Superior temporal gyrus (tissue), 1 donor: ENCODE measurements around the gene IPO9.

ENCODE experiments used
- DNase-seq: peaks from one replicate; pipeline ENCODE4 v3.0.0-alpha.2; 2016; ENCODE audit errors: extremely low spot score

IPO9 gene

GRCh38 chr1:201828820-201829774 is at the start of gene IPO9:
Gene IPO9, plus strand, starts transcription at chr1:201829157. Its CDS starts 53 bp downstream, at chr1:201829210.
- DNase-seq: peak; percentile 95

GRCh38 chr1:201779351-201779880 is 49.5 kb upstream of the IPO9 start:
- DNase-seq: no peak

GRCh38 chr1:201780952-201781351 is 48.0 kb upstream of the IPO9 start:
- no peak for DNase-seq

DNA sequence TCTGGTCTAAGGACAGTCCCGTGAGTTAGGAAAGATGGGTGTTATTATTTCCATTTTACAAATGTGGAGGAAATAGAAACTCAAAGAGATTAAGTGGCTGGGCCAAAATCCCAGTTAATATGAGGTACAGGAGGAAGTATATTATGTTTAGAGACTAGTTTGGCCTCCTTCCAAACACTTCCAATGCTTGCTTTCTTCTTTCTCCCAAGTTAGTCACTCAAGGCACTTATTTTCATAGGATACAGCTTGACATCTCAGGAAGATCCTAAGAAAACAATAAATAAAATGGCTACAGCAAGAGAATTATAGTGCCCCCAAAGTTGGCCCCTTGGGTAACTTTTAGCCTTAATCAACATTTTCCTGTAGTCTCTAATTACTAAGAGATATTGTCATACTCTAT is 47.5 kb upstream of the IPO9 start:
- no peak for DNase-seq

DNA sequence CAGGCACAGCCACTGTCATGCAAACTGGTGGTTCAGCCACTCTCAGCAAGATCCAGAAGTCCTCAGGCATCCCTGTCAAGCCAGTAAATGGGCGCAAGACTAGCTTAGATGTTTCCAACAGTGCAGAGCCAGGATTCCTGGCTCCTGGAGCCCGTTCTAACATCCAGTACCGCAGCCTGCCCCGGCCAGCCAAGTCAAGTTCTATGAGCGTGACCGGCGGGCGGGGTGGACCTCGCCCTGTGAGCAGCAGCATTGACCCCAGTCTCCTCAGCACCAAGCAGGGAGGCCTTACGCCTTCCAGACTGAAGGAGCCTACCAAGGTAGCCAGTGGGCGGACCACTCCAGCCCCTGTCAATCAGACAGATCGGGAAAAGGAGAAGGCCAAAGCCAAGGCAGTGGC is 46.6 kb upstream of the IPO9 start:
- DNase-seq: no peak

DNA sequence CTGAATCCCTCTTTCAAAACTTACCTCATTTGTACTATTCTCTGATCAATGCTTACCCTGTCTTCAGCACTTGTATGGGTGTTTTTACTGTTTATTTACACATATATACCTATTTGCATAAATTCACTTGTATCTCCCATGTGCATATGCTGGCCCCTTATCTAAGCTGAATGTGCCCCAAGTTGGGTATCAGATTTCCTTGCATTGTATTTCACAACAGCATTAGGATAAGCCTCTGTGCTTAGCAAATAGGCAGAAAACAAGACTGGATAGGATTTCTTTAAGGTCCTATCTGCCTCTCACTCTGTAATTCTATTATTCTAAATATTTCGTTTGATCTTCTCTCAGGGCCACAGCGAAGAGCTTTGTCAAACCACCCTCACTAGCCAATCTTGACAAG is 45.9 kb upstream of the IPO9 start:
- no peak for DNase-seq

DNA sequence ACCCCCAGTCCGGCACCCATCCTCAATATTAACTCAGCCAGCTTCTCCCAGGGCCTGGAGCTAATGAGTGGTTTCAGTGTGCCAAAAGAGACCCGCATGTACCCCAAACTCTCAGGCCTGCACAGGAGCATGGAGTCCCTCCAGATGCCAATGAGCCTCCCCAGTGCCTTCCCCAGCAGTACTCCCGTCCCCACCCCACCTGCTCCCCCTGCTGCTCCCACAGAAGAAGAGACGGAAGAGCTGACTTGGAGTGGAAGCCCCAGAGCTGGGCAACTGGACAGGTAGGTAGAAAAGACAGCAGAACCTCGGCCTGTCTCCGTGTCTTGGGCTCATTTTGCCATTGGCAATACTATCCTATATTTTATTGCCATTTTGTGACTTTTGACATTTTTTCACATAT is 45.4 kb upstream of the IPO9 start:
- no peak for DNase-seq

- no peak for DNase-seq
Measured at GRCh38 chr1:201785291-201785690, 43.7 kb upstream of the IPO9 start.

DNA sequence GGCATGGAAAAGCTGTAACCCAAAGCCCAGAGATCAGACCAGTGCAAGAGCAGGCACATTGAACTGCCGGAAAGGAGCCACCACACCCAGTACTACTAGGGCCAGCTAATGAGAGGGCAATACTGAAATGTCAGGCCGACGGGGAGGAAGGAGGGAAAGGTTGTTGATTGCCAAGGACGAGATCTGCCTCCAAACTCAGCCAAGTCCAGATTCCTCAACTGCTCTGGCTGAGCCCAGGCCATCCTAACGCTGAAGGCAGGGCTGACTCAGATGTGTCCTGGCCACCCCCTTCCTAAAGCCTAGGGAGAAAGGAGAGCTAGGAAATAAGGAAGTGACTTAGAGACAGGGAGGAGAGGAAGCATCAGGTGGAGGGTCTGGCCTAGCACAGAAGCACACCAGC is 42.1 kb upstream of the IPO9 start:
- no peak for DNase-seq

- no peak for DNase-seq
Measured at GRCh38 chr1:201788296-201788695, 40.7 kb upstream of the IPO9 start.

GRCh38 chr1:201789245-201789644 is 39.7 kb upstream of the IPO9 start:
- no peak for DNase-seq

- no peak for DNase-seq
Measured at GRCh38 chr1:201790261-201790660, 38.7 kb upstream of the IPO9 start.

- DNase-seq: peak; percentile 83
Measured at GRCh38 chr1:201791051-201791778, 37.7 kb upstream of the IPO9 start.

DNA sequence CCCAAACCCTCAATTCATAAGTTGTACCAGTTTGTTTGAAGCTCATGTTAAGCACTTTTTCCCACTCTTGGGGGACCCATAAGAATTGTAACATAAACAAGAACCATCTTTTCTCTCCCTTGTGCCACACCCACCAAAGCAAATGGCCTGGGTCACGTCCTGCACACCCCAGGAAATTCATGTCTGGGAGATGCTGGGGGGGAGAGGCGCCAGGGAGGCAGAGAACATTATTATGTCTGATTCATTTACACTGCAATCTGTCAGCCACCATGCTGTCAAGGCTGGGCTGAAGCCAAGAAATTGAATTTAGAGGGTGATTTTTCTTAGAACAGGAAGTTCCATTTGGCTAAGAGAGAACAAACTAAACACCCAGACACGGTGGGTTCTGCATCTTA is 37.2 kb upstream of the IPO9 start:
- peak; percentile 54 for DNase-seq

GRCh38 chr1:201792534-201793305 is 36.2 kb upstream of the IPO9 start:
- peak; percentile 98 for DNase-seq

- DNase-seq: no peak
Measured at GRCh38 chr1:201793306-201793925, 35.5 kb upstream of the IPO9 start.

- peak; percentile 64 for DNase-seq
Measured at GRCh38 chr1:201795066-201795465, 33.9 kb upstream of the IPO9 start.

DNA sequence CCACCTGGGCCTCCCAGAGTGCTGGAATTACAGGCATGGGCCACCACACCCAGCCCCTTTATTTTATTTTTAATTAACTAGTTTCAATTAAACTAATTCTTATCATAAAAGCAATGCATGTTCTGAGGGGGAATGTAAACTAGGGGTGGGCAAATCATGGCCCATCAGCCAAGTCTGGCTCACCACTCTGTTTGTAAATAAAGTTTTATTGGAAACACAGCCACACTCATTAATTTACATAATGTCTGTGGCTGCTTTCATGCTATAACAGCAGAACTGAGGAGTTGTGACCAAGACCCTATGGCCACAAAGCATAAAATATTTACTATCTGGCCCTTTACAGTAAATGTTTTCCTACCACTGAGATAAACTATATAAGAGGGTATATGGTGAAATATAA is 28.7 kb upstream of the IPO9 start:
- DNase-seq: no peak

DNA sequence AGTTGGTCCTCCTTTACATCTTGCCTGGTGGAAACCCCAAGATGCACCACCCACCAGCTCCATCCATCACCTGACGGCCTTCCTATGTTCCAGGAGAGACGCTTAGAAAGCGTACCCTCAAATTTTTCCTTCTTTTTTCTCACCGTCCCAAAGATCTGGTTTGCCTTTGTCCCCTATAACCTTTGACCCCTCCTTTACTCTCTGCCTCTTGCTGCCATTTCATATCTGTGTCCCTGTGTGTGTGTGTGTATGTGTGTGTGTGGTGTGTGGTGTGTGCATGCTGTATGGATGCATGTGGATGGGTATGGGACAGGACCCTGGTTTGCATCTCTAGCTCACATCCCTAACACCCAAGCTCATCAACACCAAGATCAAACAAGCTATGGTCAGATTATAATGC is 22.2 kb upstream of the IPO9 start:
- no peak for DNase-seq

DNA sequence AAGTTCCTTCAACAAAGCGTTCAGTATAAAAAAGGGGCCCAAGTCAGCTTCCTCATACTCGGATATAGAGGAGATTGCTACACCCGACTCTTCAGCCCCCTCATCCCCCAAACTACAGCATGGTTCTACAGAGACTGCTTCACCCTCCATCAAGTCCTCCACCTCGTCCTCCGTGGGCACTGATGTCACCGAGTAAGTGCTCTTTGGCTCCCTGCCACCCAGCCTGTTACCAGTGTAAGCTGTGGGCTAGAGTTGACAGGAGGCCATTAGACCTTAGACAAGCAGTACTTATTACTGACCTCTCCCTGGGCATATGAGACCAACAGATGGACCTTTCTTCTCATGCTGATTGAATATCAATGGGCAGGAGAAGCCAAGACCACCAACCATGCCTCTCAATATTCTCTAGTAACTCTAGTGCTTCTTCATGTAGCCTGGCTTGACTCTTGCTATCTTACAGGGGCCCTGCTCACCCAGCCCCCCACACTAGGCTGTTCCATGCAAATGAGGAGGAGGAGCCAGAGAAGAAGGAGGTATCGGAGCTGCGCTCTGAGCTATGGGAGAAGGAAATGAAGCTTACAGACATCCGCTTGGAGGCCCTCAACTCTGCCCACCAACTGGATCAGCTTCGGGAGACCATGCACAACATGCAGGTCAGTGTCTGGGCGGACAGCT is 20.9 kb upstream of the IPO9 start:
- DNase-seq: no peak

GRCh38 chr1:201808633-201808990 is 20.3 kb upstream of the IPO9 start:
- DNase-seq: no peak
